ENCODE results near the gene INTS11.

INTS11 gene

GRCh38 chr1:1324524-1325287 is at the start of gene INTS11, which contains the start of gene CPTP:
Gene INTS11 (minus strand): TSS chr1:1324660. CDS start chr1:1324608, 52 bp downstream.
Gene CPTP (plus strand): TSS chr1:1324802. CDS start chr1:1326911, 2,109 bp downstream.
- H3K4me3 ChIP-seq (ENCODE audit: low read depth, low read length), result peak within 1 kb of the TSS; percentile 76
- DNase-seq (ENCODE audit: low read depth, low spot score), result peak; percentile 85
- in situ Hi-C loops (cut with HindIII; ENCODE audit: low sequenced_read_pairs), result no loop called here
- TF ChIP-seq CTCF (IDR thresholded peaks at IDR 0.05; ENCODE audit: low read depth, low read length), result no peak

- no peak for DNase-seq (ENCODE audit: low read depth, low spot score)
- TF ChIP-seq CTCF (IDR thresholded peaks at IDR 0.05; ENCODE audit: low read depth, low read length), result no peak
- peak overlapping the region; percentile 91 for H3K4me3 ChIP-seq (ENCODE audit: low read depth, low read length)
- in situ Hi-C loops (cut with HindIII; ENCODE audit: low sequenced_read_pairs), result no loop called here
Observed at GRCh38 chr1:1373815-1374588, 49.5 kb upstream of the INTS11 start.

- in situ Hi-C loops (cut with HindIII; ENCODE audit: low sequenced_read_pairs), result no loop called here
- TF ChIP-seq CTCF (IDR thresholded peaks at IDR 0.05; ENCODE audit: low read depth, low read length), result no peak
- no peak for DNase-seq (ENCODE audit: low read depth, low spot score)
- H3K4me3 ChIP-seq (ENCODE audit: low read depth, low read length), result no peak overlapping the region
Observed at GRCh38 chr1:1373051-1373814, 48.8 kb upstream of the INTS11 start.

GRCh38 chr1:1371746-1372711 is 47.6 kb upstream of the INTS11 start:
- TF ChIP-seq CTCF (IDR thresholded peaks at IDR 0.05; ENCODE audit: low read depth, low read length), result peak; percentile 96
- in situ Hi-C loops (cut with HindIII; ENCODE audit: low sequenced_read_pairs), result no loop called here
- H3K4me3 ChIP-seq (ENCODE audit: low read depth, low read length), result no peak overlapping the region
- peak; percentile 52 for DNase-seq (ENCODE audit: low read depth, low spot score)

GRCh38 chr1:1371364-1371745 is 46.9 kb upstream of the INTS11 start:
- in situ Hi-C loops (cut with HindIII; ENCODE audit: low sequenced_read_pairs), result no loop called here
- no peak for TF ChIP-seq CTCF (IDR thresholded peaks at IDR 0.05; ENCODE audit: low read depth, low read length)
- no peak overlapping the region for H3K4me3 ChIP-seq (ENCODE audit: low read depth, low read length)
- DNase-seq (ENCODE audit: low read depth, low spot score), result no peak
